T-helper 2 cell treated with Interferon-gamma antibody and Interleukin-4, amounts not matched to agents 100 ng/mL and 5 ng/mL, for 36 hours (primary cell): ENCODE measurements around the gene SMIM36. TPM values are rescaled to one million over a fixed set of nuclear protein-coding genes. Genes with fewer than 3 reads are reported as not detected.
"Not testable (repeated sequence)": the region's sequence is repeated elsewhere in the genome, so short reads cannot be mapped to it uniquely, and the experiment has no call there.

Experiments used
- intact Hi-C: fragments of 100-400 bp; cut with micrococcal nuclease; formaldehyde crosslinking; loops from one replicate; pipeline ENCODE4 v1.15.1; 2023
- total RNA-seq: library from RNA; stranded (reverse); gene quantifications from 2 replicates; pipeline ENCODE4 v1.2.3, GENCODE V29; 2022

The SMIM36 gene
- total RNA-seq, 1 donor from 2014 or later, result not detected

- intact Hi-C loops, result no loop called here
Observed at GRCh38 chr17:55418369-55419268, 92.6 kb downstream of the SMIM36 start.

GRCh38 chr17:55417411-55418268 is 93.6 kb downstream of the SMIM36 start:
- intact Hi-C loops, result no loop called here

DNA sequence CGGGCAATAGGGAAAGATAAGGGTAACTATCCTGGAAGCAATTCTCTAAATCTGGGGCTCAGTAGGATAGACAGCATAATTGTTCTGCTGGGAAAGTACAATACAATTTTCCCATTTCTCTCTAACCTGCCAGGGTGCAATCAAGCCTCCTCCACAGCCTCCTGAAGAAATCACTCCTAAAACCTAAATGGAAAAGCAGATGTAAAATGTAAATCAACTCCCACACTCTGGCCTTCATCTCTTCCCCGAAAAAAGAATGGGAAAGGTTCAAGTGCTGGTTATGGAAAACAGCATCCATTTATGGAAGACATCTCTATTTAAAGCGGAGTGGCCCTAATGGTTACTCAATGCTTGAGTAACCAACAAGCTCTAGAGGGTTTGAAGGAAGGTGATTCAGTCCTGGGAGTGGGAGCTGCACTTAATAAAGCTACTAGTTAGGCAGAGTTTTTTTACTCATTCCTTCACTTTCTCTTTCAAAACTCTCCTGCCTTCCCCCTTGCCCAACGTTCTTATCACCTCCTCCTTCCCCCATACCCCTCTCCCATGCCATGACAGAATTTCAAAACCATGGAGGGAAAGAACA is 94.7 kb downstream of the SMIM36 start:
- intact Hi-C loops, result no loop called here

GRCh38 chr17:55416000-55416399 is 95.3 kb downstream of the SMIM36 start:
- intact Hi-C loops, result no loop called here

DNA sequence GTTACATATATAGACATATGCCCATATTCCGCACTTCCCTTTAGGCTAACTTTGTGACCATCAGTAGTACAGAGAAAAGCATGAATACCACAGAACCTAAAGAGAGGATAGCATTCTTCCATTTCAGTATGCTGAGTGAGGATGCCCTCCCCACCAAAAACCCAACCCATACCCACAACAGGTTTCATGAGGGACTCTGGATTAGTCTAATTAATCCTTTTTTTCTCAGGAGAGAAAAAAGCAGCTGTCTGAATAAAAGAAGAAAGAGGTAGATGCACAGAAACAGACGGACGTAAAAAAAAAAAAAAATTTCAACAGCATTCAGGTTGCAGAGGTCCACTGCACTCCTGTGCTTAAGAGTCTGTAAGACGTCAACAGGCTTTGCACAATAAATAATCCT is 96.3 kb downstream of the SMIM36 start:
- intact Hi-C loops, result no loop called here

GRCh38 chr17:55413825-55414489 is 97.3 kb downstream of the SMIM36 start:
- intact Hi-C loops, result no loop called here

GRCh38 chr17:55411463-55411855 is 99.8 kb downstream of the SMIM36 start:
- intact Hi-C loops, result no loop called here

- intact Hi-C loops, result no loop called here
Observed at GRCh38 chr17:55410722-55411462, 100.4 kb downstream of the SMIM36 start.

DNA sequence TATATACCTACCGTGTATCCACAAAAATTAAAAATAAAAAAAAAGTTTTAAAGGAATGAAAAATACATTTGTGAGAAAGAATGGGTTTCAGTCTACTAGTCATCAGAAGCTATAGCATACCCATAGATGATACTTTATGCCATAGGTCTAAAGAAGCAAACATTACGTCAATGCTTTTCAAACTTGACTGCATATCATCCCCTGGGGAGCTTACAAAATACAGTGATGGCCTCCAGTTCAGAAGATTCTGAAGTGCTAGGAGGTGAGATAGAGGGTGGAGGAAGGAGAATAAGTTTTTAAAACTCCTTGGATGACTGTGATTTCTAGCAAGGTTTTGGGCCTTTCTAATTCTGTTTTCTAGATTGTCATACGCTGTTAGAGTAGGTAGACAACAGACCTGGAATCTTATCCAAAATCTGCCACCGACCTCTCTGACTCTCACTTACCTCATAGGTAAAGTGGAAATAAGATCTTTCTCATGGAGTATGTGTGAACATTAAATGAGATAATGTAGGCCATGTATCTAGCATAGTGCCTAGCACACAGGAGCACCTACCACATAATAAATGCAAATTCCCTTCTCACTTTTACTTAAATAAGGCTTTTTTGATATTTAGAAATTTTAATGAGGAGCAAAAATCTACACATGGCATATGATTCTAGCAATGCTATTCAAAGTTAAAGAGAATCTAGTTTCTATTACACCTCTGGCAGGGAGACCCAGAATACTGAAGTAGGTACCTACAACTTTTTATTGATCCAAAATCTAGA is 102.0 kb downstream of the SMIM36 start:
- intact Hi-C loops, result no loop called here

- intact Hi-C loops, result no loop called here
Observed at GRCh38 chr17:55407641-55408566, 103.3 kb downstream of the SMIM36 start.

DNA sequence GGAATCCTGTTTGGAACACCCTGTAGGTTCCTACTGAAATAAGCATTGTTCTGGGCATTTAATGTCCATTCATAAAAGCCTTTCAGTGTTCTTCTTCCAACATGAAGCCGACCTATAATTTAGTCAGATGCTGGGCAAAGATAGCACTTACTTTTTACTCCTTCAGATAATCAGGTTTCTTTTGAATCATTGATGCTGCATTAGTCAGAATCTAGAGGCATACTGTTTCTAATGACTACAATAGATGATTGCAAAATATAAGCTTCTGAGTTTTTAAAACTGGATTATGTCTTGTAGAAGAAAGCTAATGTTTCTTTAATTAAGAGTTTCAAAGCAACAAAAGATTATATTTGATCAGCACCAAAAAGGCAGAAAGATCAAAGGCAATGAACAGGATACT is 105.7 kb downstream of the SMIM36 start:
- intact Hi-C loops, result no loop called here

GRCh38 chr17:55404197-55404596 is 107.1 kb downstream of the SMIM36 start:
- intact Hi-C loops, result not testable (repeated sequence)

DNA sequence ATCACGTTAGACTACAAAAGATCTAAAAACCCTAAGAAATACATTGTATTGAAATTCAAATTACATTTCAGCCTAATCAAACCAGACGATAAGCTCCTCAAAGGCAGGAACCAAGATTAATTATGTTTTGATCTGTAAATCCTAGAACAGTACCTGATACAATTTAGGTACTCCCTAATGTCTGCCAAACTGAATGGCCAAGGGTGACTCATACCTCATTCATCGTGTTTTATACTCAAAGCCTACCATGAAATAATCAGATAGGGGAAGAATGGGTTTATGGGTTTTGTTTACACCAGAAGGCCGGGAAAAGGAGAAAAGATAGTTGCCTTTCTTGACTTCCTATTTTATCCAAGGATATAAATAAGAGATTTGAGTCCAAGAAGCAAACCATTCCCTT is 108.9 kb downstream of the SMIM36 start:
- intact Hi-C loops, result no loop called here

Other genes starting within 250 kb of the SMIM36 start
- 0.91 and 1.5 TPM in 2 replicates for gene HLF, start 246.5 kb downstream of the SMIM36 start, total RNA-seq
- 31.9 and 33.2 TPM in 2 replicates for gene MMD, start 89.6 kb downstream of the SMIM36 start, total RNA-seq
- not detected in 2 replicates for gene TMEM100, start 211.4 kb upstream of the SMIM36 start, total RNA-seq
- gene PCTP, start 239.6 kb upstream of the SMIM36 start, total RNA-seq, result 7.8 and 9.0 TPM in 2 replicates